Measurements from ENCODE around the gene USP47. TPM values are rescaled to one million over a fixed set of nuclear protein-coding genes. Genes with fewer than 3 reads are reported as not detected.

USP47 gene
- total and polyA plus RNA-seq, 2 of the 8 experiments (the other 6 are each of a cell fraction or from before 2014, with no cell fraction given) = 4.2 to 21.3 TPM

- CTCF ChIA-PET (ENCODE audit: partially characterized antibody) = interaction anchor here (0.6 to 0.7 kb wide), 7 partner anchors 9 to 1544 kb away, joined by 3 to 10 read pairs (median 3); no protein-coding TSS in a partner anchor
- Histone ChIP-seq H4K5ac (ENCODE audit: insufficient read length, low read depth, low read length) (no peak overlapping the region), H3K27ac (ENCODE audit: low read depth, low read length) (no peak overlapping the region), H3K18ac (ENCODE audit: extremely low read depth, low read length) (no peak overlapping the region), H3K14ac (ENCODE audit: insufficient read length) (no peak overlapping the region), H4K8ac (ENCODE audit: extremely low read depth, insufficient read depth, low read length) (no peak overlapping the region), H3K56ac (replicated peaks; ENCODE audit: insufficient read length, low read depth, low read length) (no peak overlapping the region), H4K20me1 (replicated peaks in 1 of 2; ENCODE audit: control insufficient read depth in 1 of 2, insufficient read depth in 2 of 2, low read length in 2 of 2) (peaks cover 6 to 7% of the 10 kb centered on the region in 2 experiments), H2BK120ac (replicated peaks; ENCODE audit: low read depth, low read length) (no peak overlapping the region), H3K27me3 (replicated peaks in 1 of 4; ENCODE audit: control insufficient read depth in 3 of 4, extremely low read depth in 1 of 4, insufficient read depth in 3 of 4, low read length in 3 of 4) (no peaks in the 10 kb centered on the region), H3K4me1 (replicated peaks in 1 of 4; ENCODE audit: control insufficient read depth in 3 of 4, insufficient read depth in 4 of 4, low read length in 3 of 4) (peaks cover 3 to 10% (median 8%) of the 10 kb centered on the region in 4 experiments), H3K79me1 (ENCODE audit: low read depth, low read length) (peaks cover 5% of the 10 kb centered on the region; the same call in 1 of the 2 replicates), H2BK5ac (ENCODE audit: low read depth, low read length) (no peak overlapping the region), H3K4me2 (ENCODE audit: insufficient read depth in 1 of 2, low read depth in 2 of 2, low read length in 2 of 2) (no peak overlapping the region), H2AK5ac (ENCODE audit: low read depth, low read length) (no peak overlapping the region), H2BK12ac (ENCODE audit: low read depth, low read length) (no peak overlapping the region), H3K23me2 (ENCODE audit: low read depth, low read length) (no peaks in the 10 kb centered on the region), H2BK15ac (ENCODE audit: low read length) (no peak overlapping the region), H3K36me3 (ENCODE audit: control insufficient read depth in 2 of 4, insufficient read depth in 4 of 4, low read length in 3 of 4) (no peaks in the 10 kb centered on the region; a peak in 1 of 8 replicates), H3K9me3 (ENCODE audit: insufficient read depth in 2 of 2, low read depth in 1 of 2, low read length in 1 of 2) (peaks cover 4% of the 10 kb centered on the region in 2 experiments; a peak in 3 of 4 replicates), H2BK20ac (ENCODE audit: low read length) (no peak overlapping the region), H3K4ac (replicated peaks; ENCODE audit: insufficient read length, low read depth, low read length) (no peak overlapping the region), H2AFZ (ENCODE audit: low read length) (no peak overlapping the region), H3K23ac (ENCODE audit: insufficient read length) (no peak overlapping the region), H3K4me3 (ENCODE audit: extremely low read depth in 1 of 4, insufficient read depth in 2 of 4, low read depth in 3 of 4, low read length in 4 of 4) (no peak overlapping the region), H3K79me2 (ENCODE audit: control insufficient read depth in 1 of 2, insufficient read depth in 2 of 2, low read length in 2 of 2) (peaks cover 0 to 95% of the 10 kb centered on the region in 2 experiments; a peak in 3 of 4 replicates), H4K91ac (replicated peaks; ENCODE audit: insufficient read length, low read length) (no peak overlapping the region), H3K9ac (replicated peaks in 1 of 4; ENCODE audit: extremely low read depth in 1 of 4, low read depth in 3 of 4, low read length in 3 of 4) (no peak overlapping the region)
- 88% methylated on average over 1 of the region's 1 CpG; no CpG with 5 or more reads in 1 of the 2 experiments for WGBS, 2 experiments (ENCODE audit: extremely low coverage in 1 of 2, insufficient coverage in 1 of 2, insufficient read length in 1 of 2, insufficient replicate concordance in 2 of 2, low coverage in 1 of 2, low lambda C conversion rate in 2 of 2, missing lambda C conversion rate in 1 of 2)
- FAIRE-seq = no peak
- no peak for DNase-seq (ENCODE audit: low read depth in 1 of 2, low spot score in 2 of 2)
- POLR2A ChIA-PET (ENCODE audit: partially characterized antibody) = no interaction called here
- TF ChIP-seq SP2 (IDR thresholded peaks at IDR 0.05; ENCODE audit: low read length) = no peak
- no peak for TF ChIP-seq ZNF274 (IDR thresholded peaks at IDR 0.05; ENCODE audit: borderline replicate concordance, extremely low read depth, low read length)
- no peak for TF ChIP-seq HDAC2 (IDR thresholded peaks at IDR 0.05; ENCODE audit: borderline replicate concordance in 1 of 2, low read depth in 2 of 2, low read length in 2 of 2)
- TF ChIP-seq, protein P1, sequence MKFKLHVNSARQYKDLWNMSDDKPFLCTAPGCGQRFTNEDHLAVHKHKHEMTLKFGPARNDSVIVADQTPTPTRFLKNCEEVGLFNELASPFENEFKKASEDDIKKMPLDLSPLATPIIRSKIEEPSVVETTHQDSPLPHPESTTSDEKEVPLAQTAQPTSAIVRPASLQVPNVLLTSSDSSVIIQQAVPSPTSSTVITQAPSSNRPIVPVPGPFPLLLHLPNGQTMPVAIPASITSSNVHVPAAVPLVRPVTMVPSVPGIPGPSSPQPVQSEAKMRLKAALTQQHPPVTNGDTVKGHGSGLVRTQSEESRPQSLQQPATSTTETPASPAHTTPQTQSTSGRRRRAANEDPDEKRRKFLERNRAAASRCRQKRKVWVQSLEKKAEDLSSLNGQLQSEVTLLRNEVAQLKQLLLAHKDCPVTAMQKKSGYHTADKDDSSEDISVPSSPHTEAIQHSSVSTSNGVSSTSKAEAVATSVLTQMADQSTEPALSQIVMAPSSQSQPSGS (IDR thresholded peaks at IDR 0.05; ENCODE audit: low read length) = no peak
- TF ChIP-seq CBX8 (IDR thresholded peaks at IDR 0.05; ENCODE audit: borderline replicate concordance, low read depth, low read length) = no peak
- TF ChIP-seq, protein P2, sequence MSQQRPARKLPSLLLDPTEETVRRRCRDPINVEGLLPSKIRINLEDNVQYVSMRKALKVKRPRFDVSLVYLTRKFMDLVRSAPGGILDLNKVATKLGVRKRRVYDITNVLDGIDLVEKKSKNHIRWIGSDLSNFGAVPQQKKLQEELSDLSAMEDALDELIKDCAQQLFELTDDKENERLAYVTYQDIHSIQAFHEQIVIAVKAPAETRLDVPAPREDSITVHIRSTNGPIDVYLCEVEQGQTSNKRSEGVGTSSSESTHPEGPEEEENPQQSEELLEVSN (IDR thresholded peaks at IDR 0.05) = no peak
- no peak for TF ChIP-seq CHD2 (IDR thresholded peaks at IDR 0.05; ENCODE audit: low read length)
- no peak for TF ChIP-seq ASH2L (IDR thresholded peaks at IDR 0.05; ENCODE audit: low read length)
- no peak for TF ChIP-seq TBP (IDR thresholded peaks at IDR 0.05; ENCODE audit: low read depth, low read length)
- no peak for TF ChIP-seq KDM5A (IDR thresholded peaks at IDR 0.05; ENCODE audit: low read length)
- TF ChIP-seq CHD1 (IDR thresholded peaks at IDR 0.05; ENCODE audit: low read depth, low read length) = no peak
Observed at GRCh38 chr11:11867720-11868119, 25.9 kb downstream of the USP47 start.
